ENCODE measurements around the gene RARS1.
A peak's percentile ranks its signal among the peaks of the same experiment; 100 is the strongest.
"Not testable (repeated sequence)": the region's sequence is repeated elsewhere in the genome, so short reads cannot be mapped to it uniquely, and the experiment has no call there.

The RARS1 gene

GRCh38 chr5:168479166-168479565, 7.1 kb upstream of the RARS1 start:
- no peak for DNase-seq (ENCODE audit: extremely low spot score, insufficient read length, low read depth)
- FAIRE-seq, result no peak

DNA sequence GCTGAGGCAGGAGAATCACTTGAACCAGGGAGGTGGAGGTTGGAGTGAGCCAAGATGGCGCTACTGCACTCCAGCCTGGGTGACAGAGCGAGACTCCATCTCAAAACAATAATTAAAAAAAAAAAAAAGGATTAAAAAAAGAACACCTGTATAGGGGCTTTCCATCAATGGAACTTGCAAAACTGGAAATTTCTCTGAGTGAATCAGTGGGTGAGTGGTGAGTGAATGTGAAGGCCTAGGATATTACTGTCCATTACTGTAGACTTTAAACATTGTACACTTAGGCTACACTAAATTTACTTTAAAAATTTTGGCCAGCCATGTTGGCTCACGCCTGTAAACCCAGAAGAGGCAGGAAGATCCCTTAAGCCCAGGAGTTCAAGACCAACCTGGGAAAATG, 5.7 kb upstream of the RARS1 start:
- no peak for DNase-seq (ENCODE audit: extremely low spot score, insufficient read length, low read depth)
- no peak for FAIRE-seq

DNA sequence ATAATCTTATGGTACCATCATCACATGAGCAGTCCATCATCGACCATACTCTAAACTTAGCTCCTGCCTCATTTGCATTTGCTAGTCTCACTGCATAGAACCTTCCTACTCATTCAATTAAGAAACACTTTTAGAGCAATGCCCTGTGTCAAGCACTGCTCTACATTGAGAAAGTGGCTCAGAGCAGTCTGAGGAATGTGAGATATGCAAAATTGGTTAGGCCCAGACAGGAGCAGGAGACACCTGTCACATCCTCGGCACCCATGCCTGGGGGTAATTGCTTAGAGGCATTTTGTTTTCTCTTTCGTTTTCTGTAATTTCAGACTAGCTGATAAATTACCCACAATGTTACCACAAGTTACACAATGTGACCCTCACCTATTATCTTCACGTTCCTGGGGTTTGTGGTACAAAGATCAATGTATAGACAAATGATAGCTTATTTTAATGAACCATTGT, 4.9 kb upstream of the RARS1 start:
- FAIRE-seq (peak; percentile 93), DNase-seq (ENCODE audit: extremely low spot score, insufficient read length, low read depth) (peak; percentile 52)

- no peak for FAIRE-seq
- no peak for DNase-seq (ENCODE audit: extremely low spot score, insufficient read length, low read depth)
These were observed 3.9 kb upstream of the RARS1 start for GRCh38 chr5:168482361-168482760.

DNA sequence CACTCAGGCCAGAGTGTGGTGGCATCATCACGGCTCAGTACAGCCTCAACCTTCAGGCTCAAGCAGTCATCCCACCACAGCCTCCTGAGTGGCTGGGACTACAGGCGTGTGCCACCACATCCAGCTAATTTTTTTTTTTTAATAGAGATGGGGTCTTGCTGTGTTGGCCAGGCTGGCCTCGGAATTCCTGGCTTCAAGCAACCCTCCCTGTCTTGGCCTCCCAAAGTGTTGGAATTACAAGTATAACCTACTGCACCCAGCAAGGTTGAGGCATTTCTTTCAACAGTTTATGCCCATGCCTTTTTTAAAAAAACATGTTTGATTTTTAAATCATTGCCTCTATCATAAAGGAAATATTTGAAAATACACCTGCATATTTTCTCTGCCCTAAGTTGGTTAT, 2.8 kb downstream of the RARS1 start:
- FAIRE-seq (no peak), DNase-seq (ENCODE audit: extremely low spot score, insufficient read length, low read depth) (no peak)

GRCh38 chr5:168494057-168494555, 7.8 kb downstream of the RARS1 start:
- FAIRE-seq, result no peak
- no peak for DNase-seq (ENCODE audit: extremely low spot score, insufficient read length, low read depth)

- no peak for DNase-seq (ENCODE audit: extremely low spot score, insufficient read length, low read depth)
These were observed 16.4 kb downstream of the RARS1 start for GRCh38 chr5:168502563-168503237.

DNA sequence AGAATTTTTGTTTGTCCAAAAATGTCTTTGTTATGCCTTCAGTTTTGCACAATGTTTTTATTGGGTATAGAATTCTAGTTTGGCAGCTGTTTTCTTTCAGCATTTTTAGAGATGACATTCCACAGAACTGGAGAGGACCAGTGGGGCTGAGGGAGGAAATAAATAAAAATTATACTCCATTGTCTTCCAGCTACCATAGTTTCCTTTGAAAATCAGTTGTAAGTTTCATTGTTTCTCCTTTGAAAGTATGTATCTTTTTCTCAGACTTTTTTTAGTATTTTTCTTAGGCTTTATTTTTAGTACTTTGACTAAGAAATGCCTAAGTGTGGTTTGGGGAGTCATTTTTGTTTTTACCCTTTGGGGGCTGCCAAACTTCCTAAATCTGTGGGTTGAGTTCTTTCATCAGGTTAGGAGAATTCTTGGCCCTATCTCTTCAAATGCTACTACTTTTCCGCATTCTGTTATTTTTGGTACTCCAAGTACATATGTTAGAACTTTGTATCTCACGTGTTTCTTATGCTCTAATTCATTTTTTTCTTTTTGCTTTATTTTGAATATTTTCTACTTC, 27.7 kb downstream of the RARS1 start:
- FAIRE-seq, result no peak
- no peak for DNase-seq (ENCODE audit: extremely low spot score, insufficient read length, low read depth)

More at GRCh38 chr5:168502563-168503237, 16.4 kb downstream of the RARS1 start:
- no peak for FAIRE-seq

GRCh38 chr5:168525856-168526255, 39.6 kb downstream of the RARS1 start:
- no peak for DNase-seq (ENCODE audit: extremely low spot score, insufficient read length, low read depth)
- no peak for FAIRE-seq

DNA sequence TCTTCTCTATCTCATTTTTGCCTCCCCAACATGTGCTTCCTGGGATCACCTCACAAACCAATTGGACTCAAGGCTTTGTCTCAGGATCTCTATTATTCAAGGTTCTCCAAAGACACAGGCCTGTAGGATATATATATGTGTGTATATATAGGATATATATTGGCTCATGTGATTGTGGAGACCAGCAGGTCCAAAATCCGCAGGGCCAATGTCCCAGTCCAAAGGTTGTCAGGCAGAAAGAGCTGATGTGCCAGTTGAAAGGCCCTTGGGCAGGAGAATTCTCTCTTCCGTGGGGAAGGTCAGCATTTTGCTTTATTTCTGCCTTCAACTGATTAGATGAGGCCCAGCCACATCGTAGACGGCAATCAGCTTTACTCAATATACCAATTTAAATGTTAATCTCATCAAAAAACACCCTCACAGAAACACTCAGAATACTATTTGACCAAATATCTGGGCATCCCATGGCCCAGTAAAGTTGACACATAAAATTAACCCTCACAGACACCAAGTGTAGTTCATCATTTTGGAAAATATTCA, 41.6 kb downstream of the RARS1 start:
- no peak for FAIRE-seq

DNA sequence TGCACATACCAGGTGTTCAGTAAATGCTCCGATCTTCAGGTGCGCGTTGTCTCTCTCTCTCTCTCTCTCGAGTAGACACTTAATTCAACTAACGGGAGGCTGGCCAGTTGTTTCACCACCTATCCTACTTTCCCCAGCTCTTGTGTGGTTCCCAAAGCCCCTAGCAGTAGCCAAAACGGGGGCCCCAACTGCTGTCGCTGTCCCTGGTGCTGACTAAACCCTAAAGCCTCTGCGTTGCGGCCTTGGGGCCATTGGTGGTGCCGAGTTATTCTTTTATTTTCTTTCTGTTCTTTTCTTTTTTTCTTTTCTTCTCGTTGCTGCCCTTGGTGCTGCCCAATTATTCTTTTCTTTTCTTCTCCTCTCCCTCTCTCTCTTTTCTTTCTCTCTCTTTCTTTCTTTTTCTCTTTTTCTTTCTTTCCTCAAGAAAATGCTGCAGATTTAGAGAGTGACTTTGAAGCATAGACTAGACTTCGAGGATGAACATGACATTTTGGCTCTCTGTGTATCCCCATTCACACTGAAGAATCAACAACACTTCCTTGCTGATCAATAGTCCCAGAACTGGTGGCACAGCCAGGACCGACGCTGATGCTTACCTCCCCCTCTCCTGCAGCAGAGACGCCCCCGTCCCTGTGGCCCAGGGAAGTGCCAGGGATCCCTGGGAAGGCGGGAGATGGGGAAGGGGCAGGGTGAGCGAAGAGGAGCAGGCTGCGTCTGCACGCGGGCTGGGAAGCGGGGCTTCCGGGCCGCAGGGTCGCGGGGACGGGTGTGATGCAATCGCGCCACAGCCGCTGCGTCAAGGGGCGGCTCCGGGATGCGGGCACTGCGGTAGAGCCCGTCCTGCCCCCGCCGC, 42.5 kb downstream of the RARS1 start, which contains the start of gene FBLL1:
Gene FBLL1, plus strand, starts transcription at position 785 of the 853 bp plus-strand sequence. CDS start 200 bp downstream, outside the sequence.
- DNase-seq (ENCODE audit: extremely low spot score, insufficient read length, low read depth) (no peak), FAIRE-seq (no peak)

More for the DNA sequence above, 41.6 kb downstream of the RARS1 start:
- no peak for DNase-seq (ENCODE audit: extremely low spot score, insufficient read length, low read depth)

GRCh38 chr5:168529374-168530234, 43.3 kb downstream of the RARS1 start:
- FAIRE-seq (no peak), DNase-seq (ENCODE audit: extremely low spot score, insufficient read length, low read depth) (no peak)

GRCh38 chr5:168530621-168531150, 44.4 kb downstream of the RARS1 start:
- FAIRE-seq (no peak), DNase-seq (ENCODE audit: extremely low spot score, insufficient read length, low read depth) (no peak)

GRCh38 chr5:168531191-168531590, 44.9 kb downstream of the RARS1 start:
- FAIRE-seq (no peak), DNase-seq (ENCODE audit: extremely low spot score, insufficient read length, low read depth) (no peak)

DNA sequence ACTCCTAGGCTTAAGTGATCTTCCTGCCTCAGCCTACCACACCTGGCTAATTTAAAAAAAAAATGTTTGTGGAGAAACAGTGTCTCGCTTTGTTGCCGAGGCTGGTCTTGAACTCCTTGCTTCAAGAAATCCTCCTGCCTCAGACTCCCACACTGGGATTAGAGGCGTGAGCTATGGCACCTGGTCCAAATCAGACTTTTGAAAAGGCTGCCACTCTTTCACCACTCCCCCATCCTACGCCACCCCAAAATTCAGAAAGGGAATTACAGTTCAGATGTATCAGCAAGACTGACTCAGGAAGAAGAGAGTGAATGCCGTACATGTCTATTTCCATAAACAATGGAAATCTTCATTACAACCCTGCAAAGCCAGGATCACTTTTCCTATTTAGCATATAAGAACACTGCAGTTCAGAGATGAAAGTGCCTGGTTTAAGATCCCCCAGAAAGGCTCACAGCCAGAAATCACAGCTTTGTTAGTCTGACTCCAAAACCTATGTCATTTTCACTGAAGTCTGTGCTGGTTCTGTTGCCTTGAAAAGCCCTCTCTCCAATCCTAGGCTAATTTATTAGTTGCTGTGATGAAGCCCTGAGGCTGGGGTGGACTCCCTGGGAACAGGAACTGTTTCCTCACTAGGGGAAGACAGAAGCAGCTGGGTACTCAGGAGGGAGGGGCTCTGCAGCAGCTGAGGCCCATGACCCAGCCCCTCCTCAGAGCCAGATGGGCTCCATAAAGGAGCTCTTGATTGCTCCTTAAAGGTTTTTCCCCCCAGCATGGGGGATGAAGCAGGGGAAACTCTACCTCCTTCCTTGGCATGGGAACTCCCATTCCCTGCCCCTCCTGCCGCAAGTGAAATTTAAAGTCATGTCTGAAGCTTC, 46.0 kb downstream of the RARS1 start:
- FAIRE-seq (no peak), DNase-seq (ENCODE audit: extremely low spot score, insufficient read length, low read depth) (no peak)

GRCh38 chr5:168534351-168534750, 48.1 kb downstream of the RARS1 start:
- not testable (repeated sequence) for FAIRE-seq; DNase-seq (ENCODE audit: extremely low spot score, insufficient read length, low read depth)

DNA sequence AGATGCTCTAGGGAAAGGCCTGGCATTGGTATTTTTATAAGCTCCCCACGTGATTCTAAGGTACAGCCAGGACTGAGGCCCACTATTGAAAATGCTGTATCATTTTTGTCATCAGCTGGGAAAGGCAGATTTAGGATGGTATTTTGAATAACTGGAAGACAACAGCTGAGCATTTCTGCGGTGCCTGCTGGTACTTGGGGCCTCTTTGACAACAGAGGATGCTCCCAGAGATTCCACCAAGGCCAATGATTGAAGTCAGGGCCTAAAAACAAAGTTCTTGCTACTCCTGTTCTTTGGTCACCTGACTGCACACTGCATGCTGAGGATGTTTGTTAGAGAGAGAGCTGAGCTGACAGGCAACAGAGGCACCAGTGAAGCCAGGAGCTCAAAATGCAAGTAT, 50.9 kb downstream of the RARS1 start:
- FAIRE-seq, result no peak
- no peak for DNase-seq (ENCODE audit: extremely low spot score, insufficient read length, low read depth)

DNA sequence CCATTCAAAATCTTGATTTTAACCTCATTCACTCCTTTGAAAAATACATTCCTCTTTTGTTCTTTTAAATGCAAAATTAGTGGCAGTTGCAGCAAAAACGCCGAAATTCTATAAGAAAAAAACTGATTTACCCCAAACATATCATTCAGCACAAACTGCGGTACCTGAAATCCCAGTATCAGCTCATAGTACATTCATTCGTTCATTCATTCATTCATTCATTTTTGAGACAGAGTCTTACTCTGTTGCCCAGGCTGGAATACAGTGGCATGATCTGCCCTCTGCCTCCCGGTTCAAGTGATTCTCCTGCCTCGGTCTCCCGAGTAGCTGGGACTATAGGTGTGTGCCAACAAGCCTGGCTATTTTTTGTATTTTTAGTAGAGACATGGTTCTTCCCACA, 63.3 kb downstream of the RARS1 start:
- DNase-seq (ENCODE audit: extremely low spot score, insufficient read length, low read depth), result no peak
- no peak for FAIRE-seq
